ENCODE measurements around the gene PSD.

The PSD gene

GRCh38 chr10:102402512-102402896 lies 16.1 kb downstream of the PSD start:
- DNase-seq = no peak

GRCh38 chr10:102401735-102402511 lies 16.7 kb downstream of the PSD start:
- no peak for DNase-seq

GRCh38 chr10:102401342-102401654 lies 17.3 kb downstream of the PSD start:
- no peak for DNase-seq

GRCh38 chr10:102400598-102401341 lies 17.8 kb downstream of the PSD start:
- no peak for DNase-seq

GRCh38 chr10:102400076-102400475 lies 18.5 kb downstream of the PSD start:
- no peak for DNase-seq

GRCh38 chr10:102399217-102400021 lies 19.2 kb downstream of the PSD start:
- DNase-seq = peak; percentile 77

GRCh38 chr10:102398172-102399020 lies 20.2 kb downstream of the PSD start:
- no peak for DNase-seq

- DNase-seq = no peak
Observed at GRCh38 chr10:102397222-102398171, 21.1 kb downstream of the PSD start.

GRCh38 chr10:102396730-102397151 lies 21.8 kb downstream of the PSD start:
- no peak for DNase-seq

- DNase-seq = no peak
Observed at GRCh38 chr10:102396317-102396650, 22.3 kb downstream of the PSD start.

- DNase-seq = no peak
Observed at GRCh38 chr10:102395400-102396316, 22.9 kb downstream of the PSD start, which contains the start of gene NFKB2. TSS of gene NFKB2 (plus strand) at chr10:102395705. CDS start at chr10:102395960, 255 bp downstream.

GRCh38 chr10:102394801-102395399 lies 23.7 kb downstream of the PSD start:
- no peak for DNase-seq

GRCh38 chr10:102394079-102394800 lies 24.3 kb downstream of the PSD start:
- DNase-seq = peak; percentile 73

- DNase-seq = no peak
Observed at GRCh38 chr10:102393411-102394078, 25.0 kb downstream of the PSD start.

GRCh38 chr10:102392306-102392705 lies 26.3 kb downstream of the PSD start:
- DNase-seq = no peak

- no peak for DNase-seq
Observed at GRCh38 chr10:102389894-102390293, 28.7 kb downstream of the PSD start.

GRCh38 chr10:102384606-102385429 lies 33.8 kb downstream of the PSD start:
- no peak for DNase-seq

GRCh38 chr10:102384053-102384452 lies 34.5 kb downstream of the PSD start:
- DNase-seq = no peak

Measured in NCI-H2227 treated with DMSO at 0.1 percent for 48 hours (cell line).